ENCODE data around the gene RGS7.
"Not testable (repeated sequence)": the region's sequence is repeated elsewhere in the genome, so short reads cannot be mapped to it uniquely, and the experiment has no call there.

The RGS7 gene

DNA sequence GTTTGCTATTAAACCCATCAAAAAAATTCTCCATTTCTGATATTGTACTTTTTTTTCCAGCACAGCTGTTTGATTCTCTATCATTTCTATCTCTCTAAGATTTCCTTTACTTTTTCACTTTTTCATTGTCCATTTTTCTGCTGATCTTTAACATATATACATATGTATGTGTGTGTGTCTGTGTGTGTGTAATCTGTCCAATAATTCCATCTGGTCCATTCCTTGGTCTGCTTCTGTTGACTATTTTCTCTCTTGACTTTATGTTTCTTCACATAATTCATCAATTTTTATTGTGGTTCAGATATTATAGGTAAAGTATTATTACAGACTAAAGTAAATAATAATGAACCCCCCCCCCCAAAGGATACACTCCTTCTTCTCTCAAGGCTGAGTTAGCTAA lies 84.2 kb downstream of the RGS7 start:
- FAIRE-seq (no peak), DNase-seq (ENCODE audit: low spot score) (no peak)

DNA sequence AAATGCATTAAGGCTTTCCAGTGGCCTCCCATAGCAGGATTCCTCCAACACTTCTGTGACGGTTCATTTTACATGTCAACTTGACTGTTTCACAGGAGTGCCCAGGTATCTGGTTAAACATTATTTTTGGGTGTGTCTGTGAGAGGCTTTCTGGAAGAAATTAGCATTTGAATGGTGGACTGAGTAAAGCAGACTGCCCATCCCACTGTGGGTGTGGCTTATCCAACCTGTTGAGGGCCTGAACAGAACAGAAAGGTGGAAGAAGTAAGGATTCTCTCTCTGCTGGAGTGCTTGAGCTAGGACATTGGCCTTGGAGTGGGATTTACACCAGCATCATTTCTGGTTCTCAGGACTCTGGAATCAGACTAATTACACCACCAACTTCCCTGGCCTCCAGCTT lies 85.6 kb downstream of the RGS7 start:
- DNase-seq (ENCODE audit: low spot score) (no peak), FAIRE-seq (no peak)

DNA sequence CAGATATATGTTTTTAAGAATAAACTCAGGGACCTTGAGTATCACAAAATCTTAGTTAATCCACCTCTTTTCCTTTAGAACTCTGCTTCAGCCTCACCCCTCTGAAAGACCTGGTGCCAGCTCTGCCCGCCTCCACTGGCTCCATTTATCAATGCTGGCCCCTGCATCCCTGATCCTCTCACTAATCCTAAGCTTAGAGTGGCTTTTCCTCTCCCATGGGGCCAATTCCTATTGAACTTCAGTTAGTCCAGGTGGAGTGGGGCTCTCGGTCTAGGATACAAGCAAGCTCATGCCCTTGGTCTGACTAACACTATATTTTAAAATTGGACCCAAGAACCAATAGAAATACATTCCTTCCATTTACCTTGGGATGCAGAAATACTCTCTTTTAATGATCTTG lies 87.0 kb downstream of the RGS7 start:
- DNase-seq (ENCODE audit: low spot score) (no peak), FAIRE-seq (no peak)

DNA sequence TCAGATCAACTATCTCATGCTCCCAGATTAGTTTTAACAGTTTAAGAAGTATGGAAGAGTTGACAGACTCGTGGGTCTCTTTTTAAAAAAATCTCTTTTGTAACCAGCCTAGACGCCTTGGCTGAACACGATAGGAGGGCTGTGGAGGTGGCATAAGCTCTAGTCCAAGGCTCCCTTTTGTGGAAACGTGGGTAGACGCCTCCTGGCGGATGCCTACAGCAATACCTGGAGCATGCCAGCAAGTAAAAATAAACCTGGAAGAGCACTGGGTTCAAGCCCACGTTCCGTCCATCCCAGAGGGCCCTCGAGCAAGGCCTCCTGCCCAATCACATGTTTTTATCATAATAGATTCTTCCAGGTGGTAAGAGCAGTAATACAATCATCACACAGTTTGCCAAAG lies 87.9 kb downstream of the RGS7 start:
- no peak for DNase-seq (ENCODE audit: low spot score)
- no peak for FAIRE-seq

DNA sequence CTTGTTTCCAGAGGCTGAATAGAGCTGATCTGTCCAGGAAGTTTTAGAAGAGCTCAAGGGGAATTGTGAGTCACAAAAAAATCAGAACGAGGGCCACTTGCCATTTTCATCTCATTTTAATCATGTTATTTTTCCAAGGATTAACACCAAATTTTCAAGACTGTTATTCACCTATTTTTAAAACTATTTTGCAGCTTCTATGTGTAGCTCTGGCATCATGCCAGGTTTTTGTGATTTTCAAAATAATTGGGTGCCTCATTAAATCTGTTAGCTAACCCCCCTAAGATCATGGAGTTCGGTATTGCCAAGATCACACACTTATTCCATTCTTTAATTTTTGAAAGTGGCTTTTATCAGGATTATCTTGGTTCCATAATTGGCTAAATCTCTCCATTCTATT lies 90.9 kb downstream of the RGS7 start:
- DNase-seq (ENCODE audit: low spot score) (no peak), FAIRE-seq (no peak)

DNA sequence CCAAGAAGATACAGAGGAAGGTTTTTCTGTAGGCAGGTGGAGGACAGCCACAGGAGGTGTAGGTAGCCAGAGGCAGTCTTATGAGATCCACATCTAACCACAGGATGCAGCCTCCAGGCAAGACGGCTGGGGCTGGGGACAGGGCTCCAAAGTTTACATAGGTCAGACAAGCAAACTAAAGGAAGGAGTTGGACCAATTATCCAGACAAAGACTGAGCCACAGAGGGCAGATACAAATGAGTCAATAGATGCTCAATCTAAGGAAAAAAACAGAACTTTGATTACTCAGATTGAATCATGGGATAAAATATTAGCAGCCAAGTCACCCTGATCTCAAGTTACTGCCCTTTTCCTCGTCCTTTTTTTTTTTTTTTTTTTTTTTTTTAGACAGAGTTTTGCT lies 91.6 kb downstream of the RGS7 start:
- FAIRE-seq: no peak
- DNase-seq (ENCODE audit: low spot score): no peak

DNA sequence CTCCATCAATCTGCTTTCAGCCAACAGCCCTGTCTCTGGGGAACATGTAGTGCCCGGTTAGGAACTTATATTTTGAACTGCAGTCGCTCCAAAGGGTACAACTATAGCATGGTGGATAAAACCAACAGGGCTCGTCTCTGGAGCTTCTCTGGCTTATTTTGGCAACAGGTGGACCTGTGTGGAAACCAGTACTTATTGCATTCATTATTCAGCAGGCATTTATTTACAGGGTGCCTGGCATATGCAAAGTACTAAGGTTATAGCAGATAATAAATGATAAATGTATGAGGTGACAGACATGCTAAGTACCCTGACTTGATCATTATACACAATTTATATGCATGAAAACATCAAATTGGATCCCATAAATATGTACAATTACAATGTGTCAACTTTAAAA lies 93.7 kb downstream of the RGS7 start:
- FAIRE-seq (no peak), DNase-seq (ENCODE audit: low spot score) (no peak)

DNA sequence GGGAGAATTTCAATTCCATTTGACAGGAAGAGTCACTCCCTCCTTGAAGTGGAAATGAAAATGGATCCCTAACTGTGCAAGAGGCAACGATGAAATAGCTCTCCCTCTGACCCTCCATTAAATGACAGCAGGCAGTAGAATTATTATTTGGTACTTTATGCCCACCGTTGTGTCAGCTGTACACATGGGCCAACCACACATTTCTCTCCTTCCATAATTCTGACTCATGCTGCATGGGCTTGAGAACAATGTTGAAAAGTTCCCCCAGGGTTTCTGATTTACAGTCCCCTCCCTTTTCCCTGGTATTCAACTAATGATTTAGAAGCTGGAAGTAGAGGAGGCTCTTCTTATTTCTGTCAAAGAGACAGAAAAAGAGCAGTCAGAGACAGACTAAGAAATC lies 103.5 kb downstream of the RGS7 start:
- FAIRE-seq (no peak), DNase-seq (ENCODE audit: low spot score) (no peak)

DNA sequence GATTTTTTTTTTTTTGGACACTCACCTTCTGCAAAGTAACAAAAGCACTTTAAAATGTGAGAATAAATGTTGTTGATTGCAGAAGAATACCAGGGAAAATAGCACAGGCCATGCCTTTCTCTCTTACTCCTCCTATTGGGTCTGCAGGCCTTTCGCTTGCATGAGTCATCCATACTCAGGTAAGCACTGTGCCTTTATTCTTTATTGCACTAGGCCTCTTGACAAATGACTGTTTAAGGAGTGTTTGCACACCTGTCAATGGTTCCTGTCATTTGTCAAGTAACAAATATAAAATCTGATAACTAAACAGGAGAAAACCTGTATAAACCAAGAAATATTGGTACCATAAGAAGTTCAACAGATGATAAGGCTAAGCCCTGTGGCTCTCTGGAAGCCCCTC lies 106.5 kb downstream of the RGS7 start:
- DNase-seq (ENCODE audit: low spot score) (no peak), FAIRE-seq (no peak)

DNA sequence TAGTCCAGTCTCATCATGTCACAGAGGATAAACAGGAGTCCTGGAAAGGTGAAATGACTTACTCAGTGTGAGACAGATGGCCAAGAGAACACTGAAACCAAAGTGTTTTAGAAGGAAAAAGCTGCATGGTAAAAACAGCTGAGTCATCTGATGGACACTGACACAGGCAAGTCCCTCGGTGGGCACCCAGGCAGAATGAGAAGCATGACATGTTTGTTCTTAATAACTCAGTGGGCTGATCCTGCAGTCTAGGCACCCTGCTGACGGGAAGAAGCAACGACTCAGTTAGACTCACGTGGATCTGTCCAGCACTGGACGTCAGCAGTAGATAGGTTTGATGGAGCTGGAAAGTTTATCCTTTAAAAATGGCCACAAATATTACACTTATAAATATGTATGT lies 116.9 kb downstream of the RGS7 start:
- DNase-seq (ENCODE audit: low spot score) (no peak), FAIRE-seq (no peak)

DNA sequence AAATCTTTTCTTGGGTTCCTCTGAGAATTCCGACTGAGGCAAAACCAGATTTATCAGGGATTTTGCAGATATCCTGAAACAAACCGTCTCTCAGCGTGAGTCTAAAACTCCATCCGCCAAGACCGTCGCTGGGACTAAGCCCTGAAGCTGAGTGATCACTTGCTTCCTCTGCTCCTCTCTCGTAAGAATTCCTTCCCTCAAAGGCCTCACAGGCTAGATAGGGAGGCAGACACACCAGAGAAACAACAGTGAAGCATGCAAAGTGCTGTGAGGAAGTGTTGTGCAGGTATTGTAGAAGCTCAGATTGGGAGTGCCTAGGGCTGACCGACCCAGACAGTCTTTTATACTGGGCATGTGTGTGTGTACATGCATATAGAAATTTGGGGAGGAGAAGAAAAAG lies 119.1 kb downstream of the RGS7 start:
- DNase-seq (ENCODE audit: low spot score): no peak
- FAIRE-seq: no peak

DNA sequence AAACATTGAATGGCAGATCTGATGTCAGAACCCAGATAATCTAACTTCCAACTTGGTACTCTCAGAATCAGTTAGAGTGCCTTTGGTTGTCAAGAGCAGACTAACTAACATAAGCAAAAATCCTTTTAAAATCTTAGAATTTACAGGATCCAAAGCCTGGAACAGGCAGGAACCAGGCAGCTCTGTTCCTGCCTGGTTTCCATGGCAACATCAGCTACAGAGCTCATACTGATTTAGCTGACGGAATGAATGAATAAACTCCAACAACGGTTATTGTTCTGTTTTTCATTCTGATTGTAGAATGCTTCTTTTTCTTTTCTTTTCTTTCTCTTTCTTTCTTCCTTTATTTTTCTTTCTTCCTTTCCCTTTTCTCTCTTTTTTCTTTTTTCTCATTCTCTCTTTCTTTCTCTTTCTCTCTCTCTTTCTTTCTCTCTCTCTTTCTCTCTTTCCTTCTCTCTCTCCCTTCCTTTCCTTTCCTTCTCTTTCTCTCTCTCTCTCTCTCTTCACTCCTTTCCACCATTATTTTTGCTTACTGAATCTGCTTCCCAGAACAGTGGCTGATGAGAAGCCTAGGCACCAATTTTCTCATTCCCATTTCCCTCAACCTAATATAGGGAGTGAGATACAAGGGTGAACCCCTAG lies 121.6 kb downstream of the RGS7 start:
- DNase-seq (ENCODE audit: low spot score): no peak
- no peak for FAIRE-seq

DNA sequence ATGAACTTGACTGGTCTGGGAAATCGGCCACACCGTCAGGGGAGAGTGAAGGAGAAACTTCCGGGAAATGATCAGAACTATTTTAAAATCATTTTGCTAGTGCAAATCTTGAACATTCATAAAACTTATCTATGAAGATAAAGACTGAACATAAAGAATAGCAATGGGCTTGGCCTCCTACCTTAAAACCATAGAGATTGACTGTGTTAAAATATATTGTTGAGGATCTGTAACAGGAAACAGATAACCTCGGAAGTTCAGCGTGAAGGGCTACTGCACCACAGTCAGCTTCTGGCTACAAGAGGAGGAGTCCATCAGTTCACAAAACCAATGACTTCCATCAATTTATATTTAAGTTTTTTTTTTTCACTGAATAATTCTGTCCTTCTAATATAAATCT lies 127.3 kb downstream of the RGS7 start:
- DNase-seq (ENCODE audit: low spot score) (no peak), FAIRE-seq (no peak)

DNA sequence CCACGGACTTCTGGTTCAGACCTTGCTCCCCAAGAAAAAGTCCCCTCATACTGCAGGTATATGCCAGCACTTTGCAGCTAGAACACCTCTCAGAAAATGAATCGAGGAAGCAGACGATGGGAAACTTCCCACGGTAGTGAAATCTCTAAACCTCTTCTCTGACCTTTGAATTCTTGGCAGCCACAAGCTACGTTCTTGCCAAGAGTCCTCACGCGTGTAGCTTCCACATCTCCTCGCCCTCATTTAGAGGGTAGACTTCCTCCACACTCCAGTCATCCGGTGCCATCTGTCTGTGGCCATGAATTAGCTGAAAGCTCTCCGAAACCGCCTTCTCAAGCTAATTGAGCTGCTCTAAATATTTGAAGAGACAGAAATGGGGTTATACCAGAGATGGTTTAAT lies 127.8 kb downstream of the RGS7 start:
- FAIRE-seq: no peak

DNA sequence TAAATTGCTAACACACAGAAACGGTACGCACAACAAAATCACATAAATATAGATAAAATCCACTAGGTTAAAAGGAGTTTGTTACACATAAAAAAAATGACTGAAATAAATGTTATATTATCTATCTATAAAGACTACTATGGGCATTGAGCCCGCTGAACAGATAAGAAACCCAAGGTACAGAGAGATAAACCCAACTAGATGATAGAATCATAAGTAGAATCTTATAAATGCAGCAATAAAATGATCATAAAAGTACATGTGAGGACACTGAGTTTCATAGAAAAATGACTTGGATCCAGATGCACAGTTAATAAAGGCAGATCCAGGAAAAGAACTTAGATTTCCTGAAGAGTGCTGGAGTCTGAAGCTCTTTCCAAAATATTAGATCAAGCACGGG lies 128.7 kb downstream of the RGS7 start:
- no peak for FAIRE-seq

More for the DNA sequence above, 127.8 kb downstream of the RGS7 start:
- DNase-seq (ENCODE audit: low spot score): no peak

DNA sequence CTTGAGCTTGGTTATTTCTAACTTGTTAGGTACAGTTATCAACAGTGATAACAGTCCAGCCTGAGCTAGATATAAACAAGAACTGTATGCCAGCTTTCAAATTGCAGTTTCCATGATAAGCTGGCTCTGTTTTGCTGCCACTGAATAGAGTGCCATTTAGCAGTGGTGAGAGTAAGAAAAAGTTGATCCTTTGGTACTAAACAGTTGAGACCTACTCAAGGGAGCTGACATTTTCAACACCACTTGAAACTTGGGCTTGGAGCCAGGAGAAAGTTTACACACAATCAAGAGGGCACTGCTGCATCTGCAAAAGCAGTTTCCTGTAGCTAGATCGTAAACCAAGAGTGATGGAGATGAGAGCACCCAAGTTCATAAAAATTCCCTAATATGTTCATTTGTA lies 131.3 kb downstream of the RGS7 start:
- DNase-seq (ENCODE audit: low spot score) (no peak), FAIRE-seq (no peak)

More for the DNA sequence above, 128.7 kb downstream of the RGS7 start:
- no peak for DNase-seq (ENCODE audit: low spot score)

DNA sequence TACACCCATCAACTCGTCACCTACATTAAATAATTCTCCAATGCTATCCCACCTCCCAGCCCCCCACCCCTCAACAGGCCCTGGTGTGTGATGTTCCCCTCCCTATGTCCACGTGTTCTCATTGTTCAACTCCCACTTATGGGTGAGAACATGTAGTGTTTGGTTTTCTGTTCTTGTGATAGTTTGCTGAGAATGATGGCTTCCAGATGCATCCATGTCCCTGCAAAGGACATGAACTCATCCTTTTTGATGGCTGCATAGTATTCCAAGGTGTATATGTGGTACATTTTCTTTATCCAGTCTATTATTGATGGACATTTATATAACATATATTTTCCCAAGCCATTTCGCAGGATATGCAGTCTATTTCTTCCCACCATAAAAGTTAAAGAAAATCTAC lies 132.8 kb downstream of the RGS7 start:
- not testable (repeated sequence) for DNase-seq (ENCODE audit: low spot score); FAIRE-seq

DNA sequence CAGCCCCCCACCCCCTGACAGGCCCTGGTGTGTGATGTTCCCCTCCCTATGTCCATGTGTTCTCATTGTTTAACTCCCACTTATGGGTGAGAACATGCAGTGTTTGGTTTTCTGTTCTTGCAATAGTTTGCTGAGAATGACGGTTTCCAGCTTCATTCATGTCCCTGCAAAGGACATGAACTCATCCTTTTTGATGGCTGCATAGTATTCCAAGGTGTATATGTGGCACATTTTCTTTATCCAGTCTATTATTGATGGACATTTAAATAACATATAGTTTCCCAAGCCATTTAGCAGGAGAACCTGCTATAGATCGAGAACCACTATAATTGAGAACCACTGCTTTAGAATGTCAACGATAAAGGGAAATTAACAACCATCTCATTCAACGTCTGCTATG lies 134.2 kb downstream of the RGS7 start:
- not testable (repeated sequence) for DNase-seq (ENCODE audit: low spot score); FAIRE-seq

DNA sequence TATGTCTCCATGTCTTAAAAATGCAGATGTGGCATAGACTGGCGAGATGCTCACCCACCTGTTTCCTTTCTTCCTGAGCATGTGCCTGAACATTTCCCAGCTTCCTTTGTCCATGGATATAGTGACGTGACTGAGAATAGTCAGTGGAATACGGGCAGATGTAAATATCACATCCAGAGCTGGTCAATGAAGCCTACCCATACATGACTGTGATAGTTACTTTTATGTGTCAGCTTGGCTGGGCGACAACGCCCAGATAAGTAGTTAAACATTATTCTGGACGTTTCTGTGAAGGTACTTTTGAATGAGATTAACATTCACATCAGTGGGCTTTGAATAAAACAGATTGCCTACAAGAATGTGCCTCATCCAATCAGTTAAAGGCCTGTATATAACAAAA lies 135.7 kb downstream of the RGS7 start:
- no peak for FAIRE-seq
- DNase-seq (ENCODE audit: low spot score): no peak

DNA sequence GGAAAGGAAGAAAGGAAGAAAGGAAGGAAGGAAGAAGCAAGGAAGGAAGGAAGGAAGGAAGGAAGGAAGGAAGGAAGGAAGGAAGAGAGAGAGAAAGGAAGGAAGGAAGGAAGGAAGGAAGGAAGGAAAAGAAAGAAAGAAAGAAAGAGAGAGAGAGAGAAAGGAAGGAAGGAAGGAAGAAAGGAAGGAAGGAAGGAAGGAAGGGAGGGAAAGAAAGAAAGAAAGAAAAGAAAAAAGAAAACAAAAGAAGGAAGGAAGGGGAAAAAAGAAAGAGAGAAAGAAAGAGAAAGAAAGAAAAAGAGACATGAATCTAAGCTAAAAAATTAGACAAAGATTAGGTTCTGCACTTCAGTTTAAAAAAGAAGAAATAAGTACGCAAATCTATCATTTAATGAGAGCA lies 136.1 kb downstream of the RGS7 start:
- not testable (repeated sequence) for FAIRE-seq; DNase-seq (ENCODE audit: low spot score)

DNA sequence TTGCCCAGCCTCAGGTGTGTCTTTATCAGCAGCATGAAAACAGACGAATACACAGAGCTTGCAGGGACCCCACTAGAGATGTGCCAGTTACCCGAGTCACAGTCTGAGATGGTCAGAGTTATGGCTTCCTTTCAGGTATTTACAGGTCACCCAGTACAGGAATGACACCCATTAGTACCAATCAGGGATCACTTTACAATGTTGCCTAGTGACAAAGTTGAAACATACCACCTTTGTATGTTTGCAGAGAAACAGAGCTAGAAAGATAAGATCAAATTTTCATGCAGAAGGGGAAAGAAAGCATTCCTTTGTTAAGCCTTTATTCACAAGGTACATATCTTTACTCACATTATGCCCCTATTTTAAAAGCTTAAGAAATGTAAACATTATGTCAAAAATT lies 137.6 kb downstream of the RGS7 start:
- FAIRE-seq (no peak), DNase-seq (ENCODE audit: low spot score) (no peak)

DNA sequence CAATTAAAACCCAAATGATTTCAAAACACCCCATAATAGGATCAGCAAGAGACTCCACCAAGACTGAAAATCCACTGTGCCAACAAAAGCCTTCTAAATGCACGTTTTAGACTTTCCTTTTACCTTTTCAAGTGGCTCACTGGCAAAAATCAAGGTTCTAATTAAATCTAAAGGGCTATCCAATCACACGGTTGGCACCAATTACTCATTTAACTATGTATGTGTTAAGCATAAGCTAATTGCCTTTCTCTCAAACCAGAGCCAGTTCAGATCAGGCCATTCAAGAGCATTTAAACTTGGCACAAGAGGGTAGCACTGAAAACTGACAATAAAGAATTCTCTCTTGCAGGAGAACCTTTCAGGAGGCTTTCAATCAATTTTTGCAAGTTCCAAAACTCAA lies 139.5 kb downstream of the RGS7 start:
- DNase-seq (ENCODE audit: low spot score) (no peak), FAIRE-seq (no peak)

DNA sequence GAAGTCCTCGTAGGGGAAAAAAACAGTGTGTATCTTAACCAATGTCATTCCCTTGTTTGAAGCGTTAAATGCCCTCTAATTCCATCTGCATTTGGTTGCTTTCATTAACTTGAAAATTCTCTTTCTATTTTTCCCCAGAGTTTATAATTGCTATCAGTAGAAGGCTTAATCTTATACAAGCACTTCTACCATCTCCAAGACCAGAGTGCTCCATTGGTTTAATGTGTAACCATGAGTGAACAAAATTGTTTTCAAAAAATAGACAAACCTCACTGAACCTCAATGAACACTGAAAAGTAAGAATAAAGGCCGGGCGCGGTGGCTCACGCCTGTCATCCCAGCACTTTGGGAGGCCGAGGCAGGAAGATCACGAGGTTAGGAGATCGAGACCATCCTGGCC lies 141.3 kb downstream of the RGS7 start:
- FAIRE-seq (no peak), DNase-seq (ENCODE audit: low spot score) (no peak)

DNA sequence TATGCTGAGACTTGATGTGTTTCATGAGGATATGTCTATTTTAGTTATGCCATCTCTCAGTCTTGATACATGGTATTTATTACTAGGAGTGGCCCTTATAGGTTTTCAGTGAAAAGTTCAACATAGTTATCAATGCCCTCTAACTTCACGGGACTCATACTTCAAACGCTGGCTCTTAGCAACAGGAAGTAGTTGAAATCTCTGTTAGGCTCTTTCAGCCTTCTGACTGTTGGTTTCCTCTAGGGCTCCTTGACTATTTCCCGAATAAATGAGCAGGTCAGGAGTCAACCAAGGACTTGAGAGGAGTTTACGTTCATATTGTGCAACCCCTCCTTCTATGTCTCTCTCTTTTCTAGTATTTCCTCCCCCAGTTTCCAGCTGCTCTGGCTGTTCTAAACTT lies 141.8 kb downstream of the RGS7 start:
- FAIRE-seq (no peak), DNase-seq (ENCODE audit: low spot score) (no peak)
